Keratinocyte (primary cell): ENCODE data around the gene AGPAT2.

ENCODE experiments used
- EZH2 ChIP-seq: IDR thresholded peaks from one replicate; pipeline ENCODE4 v1.6.1; 2012; ENCODE audit warnings: inconsistent platforms, mild to moderate bottlenecking, low read length, moderate library complexity
- TF ChIP-seq, protein P1 (sequence below), 3 experiments: IDR thresholded peaks in 1 of 3; conservative IDR thresholded peaks in 1 of 3; optimal IDR thresholded peaks in 1 of 3; 2 replicates in 2 of 3; 3 replicates in 1 of 3; pipeline versions ENCODE3 to v1.5.1; 2011; ENCODE audit warnings: low read length in 3 of 3, mild to moderate bottlenecking in 3 of 3, moderate library complexity in 2 of 3, control low read depth in 1 of 3, inconsistent platforms in 1 of 3; ENCODE audit not compliant: insufficient read depth in 2 of 3; ENCODE audit errors: extremely low read depth in 1 of 3

DNA sequence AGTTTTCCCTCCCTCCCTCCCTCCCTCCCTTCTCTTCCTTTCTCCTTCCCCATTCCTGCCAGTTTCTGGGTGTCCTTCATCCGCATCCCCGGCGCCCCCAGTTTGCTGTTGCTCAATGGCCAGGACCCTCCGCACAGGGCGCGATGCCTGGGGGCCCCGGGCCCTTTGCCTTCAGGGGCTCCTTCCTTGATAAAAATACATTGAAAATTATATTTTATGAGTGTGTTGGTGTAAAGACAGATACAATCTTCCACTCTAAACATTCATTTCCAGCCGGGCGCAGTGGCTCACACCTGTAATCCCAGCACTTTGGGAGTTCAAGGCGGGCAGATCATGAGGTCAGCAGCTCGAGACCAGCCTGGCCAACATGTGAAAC, 7.6 kb upstream of the AGPAT2 start:
- TF ChIP-seq, protein P1, sequence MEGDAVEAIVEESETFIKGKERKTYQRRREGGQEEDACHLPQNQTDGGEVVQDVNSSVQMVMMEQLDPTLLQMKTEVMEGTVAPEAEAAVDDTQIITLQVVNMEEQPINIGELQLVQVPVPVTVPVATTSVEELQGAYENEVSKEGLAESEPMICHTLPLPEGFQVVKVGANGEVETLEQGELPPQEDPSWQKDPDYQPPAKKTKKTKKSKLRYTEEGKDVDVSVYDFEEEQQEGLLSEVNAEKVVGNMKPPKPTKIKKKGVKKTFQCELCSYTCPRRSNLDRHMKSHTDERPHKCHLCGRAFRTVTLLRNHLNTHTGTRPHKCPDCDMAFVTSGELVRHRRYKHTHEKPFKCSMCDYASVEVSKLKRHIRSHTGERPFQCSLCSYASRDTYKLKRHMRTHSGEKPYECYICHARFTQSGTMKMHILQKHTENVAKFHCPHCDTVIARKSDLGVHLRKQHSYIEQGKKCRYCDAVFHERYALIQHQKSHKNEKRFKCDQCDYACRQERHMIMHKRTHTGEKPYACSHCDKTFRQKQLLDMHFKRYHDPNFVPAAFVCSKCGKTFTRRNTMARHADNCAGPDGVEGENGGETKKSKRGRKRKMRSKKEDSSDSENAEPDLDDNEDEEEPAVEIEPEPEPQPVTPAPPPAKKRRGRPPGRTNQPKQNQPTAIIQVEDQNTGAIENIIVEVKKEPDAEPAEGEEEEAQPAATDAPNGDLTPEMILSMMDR (optimal IDR thresholded peaks at IDR 0.05 in 1 of 3, IDR thresholded peaks at IDR 0.05 in 1 of 3, conservative IDR thresholded peaks at IDR 0.05 in 1 of 3; ENCODE audit: extremely low read depth in 1 of 3, insufficient read depth in 2 of 3, low read length in 3 of 3) = no peak
- no peak for TF ChIP-seq EZH2
